ENCODE results near the gene IFIH1. TPM values are rescaled to one million over a fixed set of nuclear protein-coding genes. Genes with fewer than 3 reads are reported as not detected.

IFIH1 gene
- polyA plus RNA-seq, 3 donors, result 4.6 to 8.5 (median 6.0) TPM

DNA sequence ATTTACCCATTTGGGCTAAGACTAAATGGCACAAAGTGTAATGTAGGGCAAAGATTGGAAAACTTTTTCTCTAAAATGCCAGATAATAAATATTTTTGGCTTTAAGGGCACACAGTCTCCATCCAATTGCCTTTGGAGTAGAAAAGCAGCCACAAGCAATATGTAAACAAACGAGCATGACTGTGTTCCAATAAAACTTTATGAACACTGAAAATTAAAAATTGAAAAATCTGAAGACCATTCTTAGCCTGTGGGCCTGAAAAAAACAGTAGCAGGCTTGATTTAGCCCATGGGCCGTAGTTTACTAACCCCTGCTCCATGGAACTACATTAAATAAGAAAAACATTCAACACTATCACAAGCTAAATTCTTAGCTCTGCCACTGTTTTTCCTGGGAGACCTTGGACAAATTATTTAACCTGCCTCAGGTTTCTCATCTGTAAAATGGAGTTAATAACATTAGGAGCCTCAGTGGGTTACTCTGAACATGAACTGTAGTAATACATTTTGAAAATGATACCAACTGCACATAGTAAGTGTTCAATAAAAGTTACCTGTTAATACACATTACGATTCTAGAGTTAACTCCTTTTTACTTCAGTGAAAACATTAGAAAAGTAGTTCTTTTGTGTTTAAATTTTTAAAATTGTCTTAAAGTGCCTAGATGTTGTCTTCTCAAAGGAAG is 1.3 kb downstream of the IFIH1 start:
- WGBS, 3 donors, result 61 to 67% (median 62%) methylated on average over 3 of the region's 3 CpGs
- H3K27ac ChIP-seq (ENCODE audit: low read depth, low read length), result no peak overlapping the region

DNA sequence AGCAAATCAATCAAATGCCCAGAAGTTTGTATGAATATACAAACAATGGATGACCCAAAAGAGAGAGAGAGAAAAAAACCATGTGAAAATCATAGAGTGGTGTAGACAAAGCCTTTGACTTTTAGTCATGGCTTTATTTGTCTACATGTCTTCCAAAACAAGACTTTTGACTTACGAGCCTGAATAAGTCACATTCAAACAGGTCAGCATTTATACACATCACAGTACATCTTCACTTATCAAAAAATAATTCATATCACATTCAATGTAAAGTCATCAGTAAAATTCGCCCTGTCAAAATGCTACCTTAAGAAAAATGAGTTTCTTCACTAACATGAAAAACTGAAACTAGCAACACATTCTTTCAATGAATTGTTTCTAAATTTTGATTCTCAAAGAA is 1.9 kb downstream of the IFIH1 start:
- 84 to 88% (median 84%) methylated on average over 2 of the region's 2 CpGs for WGBS, 3 donors
- H3K27ac ChIP-seq (ENCODE audit: low read depth, low read length), result no peak overlapping the region

DNA sequence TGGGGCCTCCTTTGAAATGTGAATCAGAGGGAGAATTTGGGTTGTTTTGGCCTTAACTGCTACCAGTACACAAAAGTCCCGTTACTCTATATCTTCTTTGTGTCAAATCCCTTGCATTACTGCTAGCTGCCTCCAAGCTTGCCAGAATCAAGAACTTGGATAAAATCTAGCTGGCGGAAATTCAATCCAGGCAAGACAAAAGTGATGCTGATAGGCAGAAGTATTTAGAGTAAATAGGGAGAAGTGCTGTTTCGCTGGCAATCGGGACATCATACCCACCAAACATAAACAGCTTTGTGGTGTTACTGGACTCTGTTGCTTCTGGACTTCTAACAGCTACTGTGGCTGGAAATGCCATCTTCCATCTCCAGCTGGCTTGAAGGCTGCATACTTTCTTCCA is 2.5 kb downstream of the IFIH1 start:
- H3K27ac ChIP-seq (ENCODE audit: low read depth, low read length), result no peak overlapping the region
- 76 to 88% (median 88%) methylated on average over 4 of the region's 4 CpGs for WGBS, 3 donors

DNA sequence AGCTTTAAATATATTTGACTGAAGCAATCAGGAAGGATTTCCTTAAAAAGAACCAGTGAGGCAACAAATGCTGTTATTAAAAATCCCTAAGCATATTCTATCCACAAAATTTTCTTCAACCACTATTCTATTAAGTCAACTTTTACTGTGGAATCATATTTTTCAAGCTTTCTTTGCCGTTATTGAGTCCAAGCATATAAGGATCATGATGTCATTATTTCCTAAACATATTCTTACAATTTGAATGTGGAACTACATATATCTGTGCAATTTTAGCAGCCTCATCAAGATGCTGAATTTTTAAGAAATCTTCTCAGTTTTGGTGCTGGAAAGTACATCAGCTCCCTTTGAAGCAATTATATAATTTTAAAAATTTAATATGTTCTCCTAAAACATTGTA is 5.6 kb downstream of the IFIH1 start:
- 88 to 93% (median 89%) methylated on average over 1 of the region's 1 CpG for WGBS, 3 donors
- H3K27ac ChIP-seq (ENCODE audit: low read depth, low read length), result no peak overlapping the region

DNA sequence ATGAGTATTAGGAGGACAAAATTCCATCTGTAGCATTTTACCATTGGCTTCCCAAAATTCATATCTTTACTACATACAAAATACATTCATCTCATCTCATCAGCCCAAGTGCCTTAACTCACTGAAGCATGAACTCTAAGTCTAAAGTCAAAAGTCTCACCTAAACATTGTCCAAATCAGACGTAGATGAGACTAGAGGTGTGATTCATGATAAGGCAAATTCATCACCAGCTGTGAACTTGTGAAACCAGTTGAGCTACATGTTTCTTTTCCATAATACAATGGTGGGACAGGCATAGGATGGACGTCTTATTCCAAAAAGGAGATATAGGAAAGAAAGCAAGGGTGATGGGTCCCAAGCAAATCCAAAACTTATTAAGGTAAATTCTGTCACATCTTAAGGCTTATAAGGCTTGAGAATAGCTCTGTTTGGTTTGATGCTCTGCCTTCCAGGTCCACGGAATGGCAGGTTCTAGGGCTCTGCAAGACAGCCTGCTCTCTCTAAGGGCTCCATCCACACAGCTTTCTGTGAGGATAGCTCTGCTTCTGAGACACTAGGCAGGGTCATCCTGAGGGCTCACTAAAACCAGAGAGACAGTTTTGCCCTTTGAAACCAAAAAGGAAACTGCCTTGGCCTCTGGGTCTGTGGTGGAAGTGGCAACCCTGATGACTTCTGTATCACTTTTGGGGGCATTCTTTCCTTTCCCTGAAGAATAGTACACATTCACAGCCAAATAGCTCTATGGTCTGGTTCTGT is 9.6 kb downstream of the IFIH1 start:
- WGBS, 3 donors, result 73 to 92% (median 82%) methylated on average over 3 of the region's 3 CpGs
- H3K27ac ChIP-seq (ENCODE audit: low read depth, low read length), result no peak overlapping the region

DNA sequence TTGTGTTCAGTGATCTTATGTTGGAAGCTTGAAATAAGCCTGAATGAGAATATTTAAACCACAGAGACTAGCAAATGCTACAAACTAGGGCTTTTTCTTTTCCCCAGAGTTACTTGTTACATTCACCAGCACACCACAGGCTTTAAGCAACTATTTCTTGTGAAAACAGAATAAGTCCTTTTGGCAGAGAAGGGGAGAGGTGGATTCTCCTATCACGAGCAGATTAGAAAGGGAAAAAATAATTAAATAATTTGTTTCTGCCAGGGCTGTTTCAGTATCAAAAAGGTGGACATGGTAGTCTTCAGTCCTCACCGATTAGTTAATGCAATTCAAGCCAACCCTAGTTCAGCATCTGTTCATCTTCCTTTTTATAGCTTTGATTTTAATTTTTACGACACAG is 12.6 kb downstream of the IFIH1 start:
- H3K27ac ChIP-seq (ENCODE audit: low read depth, low read length), result no peak overlapping the region
- WGBS, 3 donors, result 86 to 92% (median 92%) methylated on average over 3 of the region's 3 CpGs

DNA sequence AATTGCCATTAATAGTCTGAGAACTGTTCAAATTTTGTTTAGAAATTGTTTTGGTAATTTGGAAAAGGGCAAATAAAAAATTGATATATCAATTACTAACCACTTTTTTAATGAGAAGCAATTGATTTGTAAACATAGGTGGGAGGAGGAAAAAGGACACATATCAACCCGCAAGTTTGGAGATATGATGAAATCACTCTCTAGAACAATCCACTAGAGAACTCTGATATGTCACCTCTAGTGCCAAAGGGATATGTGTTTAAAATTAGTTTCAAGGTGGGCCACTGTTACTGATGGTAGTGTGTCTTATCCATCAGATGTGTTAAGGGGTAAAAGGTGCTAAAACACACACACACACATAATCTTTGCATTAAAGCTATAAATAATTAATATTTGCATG is 16.6 kb downstream of the IFIH1 start:
- no peak overlapping the region for H3K27ac ChIP-seq (ENCODE audit: low read depth, low read length)
- 63 to 71% (median 63%) methylated on average over 1 of the region's 1 CpG for WGBS, 3 donors

DNA sequence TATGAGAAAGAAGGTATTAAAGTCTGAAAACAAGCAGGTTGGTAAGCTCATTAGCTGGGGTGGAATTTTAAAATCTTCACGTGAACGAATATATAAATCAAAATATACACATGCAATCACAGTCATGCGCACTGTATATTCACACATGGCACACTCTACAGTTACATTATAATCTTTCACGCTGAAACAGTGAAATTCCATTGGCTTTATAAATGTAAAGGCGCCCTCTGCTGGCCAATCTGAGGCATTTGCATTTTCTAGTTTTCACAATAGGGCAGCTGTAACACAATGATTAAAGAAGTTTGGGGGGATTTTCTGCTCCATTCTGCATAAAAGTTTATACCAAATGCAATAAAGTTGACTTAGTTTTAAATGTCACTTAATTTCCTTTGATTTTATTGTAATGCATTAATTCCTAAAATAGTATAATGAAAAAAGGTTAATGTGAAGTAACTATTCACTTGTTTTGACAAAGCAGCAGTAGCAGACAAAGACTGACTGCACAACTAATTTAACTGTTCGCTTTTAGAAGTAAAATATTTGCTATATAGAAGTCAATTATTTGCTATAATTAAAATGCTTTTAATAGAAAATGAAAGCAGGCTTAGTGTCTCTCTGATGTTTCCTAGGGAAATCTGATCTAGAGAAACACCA is 17.2 kb downstream of the IFIH1 start:
- no peak overlapping the region for H3K27ac ChIP-seq (ENCODE audit: low read depth, low read length)
- 7 to 11% (median 8%) methylated on average over 6 of the region's 6 CpGs for WGBS, 3 donors

DNA sequence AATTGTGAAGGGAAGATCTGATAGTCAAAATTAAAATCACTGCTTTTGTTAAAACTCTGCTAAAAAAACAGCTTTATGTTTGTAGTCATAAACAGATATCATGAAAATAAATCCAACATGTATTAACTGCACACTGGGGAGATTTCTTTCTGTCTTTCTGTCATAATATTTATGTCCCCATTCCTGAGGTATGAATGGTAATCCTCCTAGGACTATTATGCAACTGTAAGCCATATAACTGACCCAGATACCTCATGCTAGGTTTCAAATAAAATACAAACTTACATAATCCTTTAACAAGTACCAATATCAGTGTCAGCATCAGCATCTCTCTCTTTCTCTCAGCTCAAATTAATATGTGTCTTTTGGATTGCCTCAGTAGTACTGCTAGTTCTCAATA is 18.2 kb downstream of the IFIH1 start:
- H3K27ac ChIP-seq (ENCODE audit: low read depth, low read length), result no peak overlapping the region

DNA sequence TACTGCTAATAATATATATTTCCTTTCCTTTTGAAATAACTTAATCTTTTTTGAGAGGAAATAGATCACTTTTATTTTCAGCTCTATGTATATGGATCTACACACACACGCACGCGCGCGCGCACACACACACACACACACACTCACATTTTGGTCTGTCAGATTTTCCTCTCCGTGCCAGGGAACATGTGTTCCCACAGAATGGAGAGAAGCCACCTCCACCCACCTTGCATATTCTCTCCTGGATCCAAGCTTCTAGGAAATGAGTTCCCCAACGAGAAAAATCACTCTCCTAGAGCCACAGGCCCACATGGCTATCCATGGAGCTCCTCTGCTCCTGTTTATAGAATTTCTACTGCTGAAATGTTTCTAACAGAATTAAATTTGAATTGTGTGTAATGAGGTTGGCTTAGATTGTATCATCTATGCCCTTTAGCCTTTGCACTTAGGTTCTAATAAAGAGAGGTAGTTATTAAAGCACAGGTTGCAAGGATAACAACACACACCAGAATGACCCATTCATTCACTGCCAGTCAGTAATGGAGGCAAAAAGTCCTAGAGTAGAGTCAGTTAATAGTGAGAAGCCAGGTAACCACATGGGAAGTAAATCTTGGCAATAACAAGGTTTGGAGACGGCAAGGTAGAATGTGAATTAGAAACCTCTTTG is 19.7 kb downstream of the IFIH1 start:
- H3K27ac ChIP-seq (ENCODE audit: low read depth, low read length), result no peak overlapping the region
- 79 to 95% (median 89%) methylated on average over 9 of the region's 9 CpGs for WGBS, 3 donors

DNA sequence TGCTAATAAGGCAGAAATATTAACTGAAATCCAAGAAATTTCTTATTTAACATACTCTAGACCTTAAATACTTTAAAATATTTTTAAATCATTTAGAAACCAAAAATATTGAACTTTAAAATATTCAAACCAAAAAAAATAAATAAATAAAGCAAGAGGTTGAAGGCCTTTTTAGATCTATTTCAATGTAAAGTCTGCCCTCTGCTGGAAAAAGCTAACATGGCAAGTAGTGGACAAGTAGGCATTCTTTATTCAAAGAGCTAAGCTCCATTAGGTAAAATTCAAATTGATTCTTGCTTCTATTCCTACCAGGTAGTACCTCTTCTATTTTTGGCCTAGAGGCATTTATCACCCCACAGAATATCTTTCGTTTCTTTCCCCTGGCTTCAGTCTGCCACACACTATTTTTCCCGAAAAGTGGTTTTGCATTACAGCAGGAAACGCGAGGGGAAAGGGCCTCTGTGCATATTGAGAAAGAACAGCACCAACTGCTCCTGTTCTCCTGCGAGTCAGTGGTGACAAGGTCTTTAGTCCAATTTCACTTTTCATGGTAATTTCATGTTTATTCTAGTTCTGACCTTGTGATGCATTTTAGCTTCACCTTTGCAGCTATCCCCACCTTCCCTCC is 20.4 kb downstream of the IFIH1 start:
- no peak overlapping the region for H3K27ac ChIP-seq (ENCODE audit: low read depth, low read length)
- WGBS, 3 donors, result 41 to 62% (median 42%) methylated on average over 5 of the region's 5 CpGs

DNA sequence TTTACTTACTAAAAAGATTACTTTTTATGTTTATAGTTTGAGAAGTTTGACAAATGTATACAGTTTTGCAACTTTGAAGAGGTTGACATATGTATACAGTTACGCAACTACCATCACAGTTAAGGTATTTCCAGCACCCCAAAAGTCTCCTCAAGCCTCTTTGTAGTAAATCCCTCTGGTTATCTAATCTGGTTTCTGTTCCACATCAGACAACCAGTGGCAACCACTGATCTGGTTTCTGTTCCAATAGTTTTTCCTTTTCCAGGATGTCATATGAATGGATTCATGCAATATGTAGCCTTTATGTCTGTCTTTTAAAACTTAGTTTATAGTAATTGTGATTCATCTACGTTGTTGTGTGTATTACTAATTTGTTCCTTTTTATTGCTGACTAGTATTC is 23.5 kb downstream of the IFIH1 start:
- 90 to 93% (median 91%) methylated on average over 2 of the region's 2 CpGs for WGBS, 3 donors

DNA sequence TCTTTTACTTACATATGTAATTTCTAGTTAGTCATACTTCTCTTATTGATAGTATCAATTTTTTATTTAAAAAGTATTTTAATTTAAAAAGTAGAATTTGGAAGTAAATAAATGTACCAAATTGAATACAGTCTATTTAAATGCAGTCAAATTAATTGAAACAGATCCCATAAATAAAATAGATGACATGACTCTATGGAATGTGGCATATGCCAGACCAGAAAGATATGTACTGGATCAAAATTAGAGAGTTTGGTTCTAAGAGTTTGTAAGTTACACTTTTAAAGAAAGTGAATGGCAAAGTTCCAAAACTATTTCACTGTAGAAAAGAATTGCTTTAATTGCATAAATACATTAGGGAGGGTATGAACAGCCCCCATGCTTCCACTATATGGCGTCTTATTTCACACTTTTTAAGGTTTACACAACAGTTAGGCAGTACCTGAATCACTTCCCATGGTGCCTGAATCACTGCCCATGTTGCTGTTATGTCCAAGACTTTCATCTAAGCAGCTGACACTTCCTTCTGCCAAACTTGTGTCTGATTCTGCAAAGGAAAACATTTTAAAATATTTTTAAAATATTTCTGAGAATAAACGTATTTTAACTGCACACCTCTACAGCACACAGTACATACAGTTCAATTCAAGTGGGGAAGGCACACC is 25.2 kb downstream of the IFIH1 start:
- no peak overlapping the region for H3K27ac ChIP-seq (ENCODE audit: low read depth, low read length)
- WGBS, 3 donors, result 49 to 54% (median 50%) methylated on average over 2 of the region's 2 CpGs

More for the DNA sequence above, 23.5 kb downstream of the IFIH1 start:
- H3K27ac ChIP-seq (ENCODE audit: low read depth, low read length), result no peak overlapping the region

DNA sequence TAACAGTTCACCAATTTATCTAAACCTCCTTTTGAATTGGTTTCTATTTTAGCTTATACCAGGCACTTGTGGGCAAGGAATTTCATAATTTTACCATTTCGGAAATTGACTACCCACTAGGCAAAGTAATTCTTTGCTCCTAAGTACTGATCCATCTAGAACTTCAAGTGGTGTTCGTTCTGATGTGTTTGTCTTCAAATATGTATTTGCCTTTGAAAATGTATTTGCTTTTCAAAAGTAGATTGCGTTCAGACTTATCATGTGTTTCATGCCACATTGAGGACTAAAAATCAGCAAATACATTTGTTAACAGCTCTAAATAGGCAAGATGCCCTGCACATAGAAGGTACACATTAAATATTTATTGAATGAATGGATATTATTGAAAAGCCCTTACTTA is 26.7 kb downstream of the IFIH1 start:
- 43 to 89% (median 86%) methylated on average over 3 of the region's 3 CpGs for WGBS, 3 donors
- H3K27ac ChIP-seq (ENCODE audit: low read depth, low read length), result no peak overlapping the region

DNA sequence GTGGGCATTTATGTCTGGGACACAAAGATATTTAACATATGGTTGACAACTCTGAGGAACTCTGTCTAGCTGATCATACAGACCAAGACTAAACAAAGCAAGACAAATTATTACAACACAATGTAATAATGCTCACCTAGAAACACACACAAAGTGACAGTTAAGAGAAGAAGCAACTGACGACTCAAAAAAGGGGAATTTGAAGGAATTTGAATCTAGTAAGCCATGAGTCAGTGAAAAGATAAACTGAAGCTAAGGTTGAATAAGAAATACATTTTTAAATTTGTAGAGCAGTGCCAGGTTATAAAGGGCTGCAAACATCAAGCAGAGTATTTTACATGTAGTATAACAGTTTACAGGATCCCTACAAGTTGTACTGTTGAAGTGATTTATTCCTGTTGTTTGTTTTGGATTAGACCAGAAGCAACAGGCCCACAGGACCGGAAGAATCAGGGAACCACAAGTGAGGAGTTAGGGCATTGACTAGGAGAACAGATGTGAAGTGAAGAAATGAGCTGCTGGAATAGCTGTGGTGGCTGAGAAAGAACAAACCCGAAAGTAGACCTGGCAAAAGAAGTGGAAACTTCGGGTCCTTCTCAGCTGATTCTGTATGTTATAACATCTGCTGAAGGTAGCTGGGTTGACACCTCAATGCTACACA is 35.6 kb downstream of the IFIH1 start:
- H3K27ac ChIP-seq (ENCODE audit: low read depth, low read length), result no peak overlapping the region
- WGBS, 3 donors, result 71 to 86% (median 76%) methylated on average over 4 of the region's 4 CpGs

DNA sequence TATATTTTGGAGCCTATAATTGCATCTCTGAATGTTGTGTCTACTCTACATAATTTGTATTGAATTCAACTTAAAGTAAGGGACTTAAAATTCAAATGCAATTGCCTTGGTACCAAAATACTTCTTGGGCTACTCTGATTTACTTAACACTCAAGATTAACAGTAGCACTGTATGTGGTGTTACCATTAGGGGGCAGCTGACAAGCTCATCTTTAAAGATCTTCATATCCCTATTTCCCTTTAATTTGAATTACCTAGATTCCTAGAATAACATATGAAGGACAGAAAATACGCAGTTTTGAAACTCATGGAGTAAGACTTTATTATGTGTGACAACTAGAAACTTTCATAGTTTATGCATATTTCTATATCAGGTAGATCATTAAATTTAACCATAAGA is 37.8 kb downstream of the IFIH1 start:
- 93 to 98% (median 97%) methylated on average over 1 of the region's 1 CpG for WGBS, 3 donors

DNA sequence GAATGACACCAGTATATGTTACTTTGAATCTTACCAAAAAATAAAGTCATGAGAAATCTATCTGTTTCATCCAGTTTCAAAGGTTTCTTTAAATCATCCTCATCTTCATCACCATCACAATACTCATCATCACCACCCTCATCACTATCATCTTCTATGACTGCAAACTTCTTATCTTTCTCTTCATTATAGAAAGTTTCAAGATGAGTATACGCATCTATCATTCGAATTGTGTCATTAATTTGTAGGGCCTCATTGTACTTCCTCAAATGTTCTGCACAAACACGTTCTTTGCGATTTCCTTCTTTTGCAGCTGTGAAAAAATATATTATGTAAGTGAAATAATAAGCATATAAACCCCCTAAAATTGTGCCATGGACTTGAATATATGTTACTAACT is 41.1 kb downstream of the IFIH1 start:
- 56 to 89% (median 75%) methylated on average over 4 of the region's 4 CpGs for WGBS, 3 donors

More for the DNA sequence above, 37.8 kb downstream of the IFIH1 start:
- H3K27ac ChIP-seq (ENCODE audit: low read depth, low read length), result no peak overlapping the region

DNA sequence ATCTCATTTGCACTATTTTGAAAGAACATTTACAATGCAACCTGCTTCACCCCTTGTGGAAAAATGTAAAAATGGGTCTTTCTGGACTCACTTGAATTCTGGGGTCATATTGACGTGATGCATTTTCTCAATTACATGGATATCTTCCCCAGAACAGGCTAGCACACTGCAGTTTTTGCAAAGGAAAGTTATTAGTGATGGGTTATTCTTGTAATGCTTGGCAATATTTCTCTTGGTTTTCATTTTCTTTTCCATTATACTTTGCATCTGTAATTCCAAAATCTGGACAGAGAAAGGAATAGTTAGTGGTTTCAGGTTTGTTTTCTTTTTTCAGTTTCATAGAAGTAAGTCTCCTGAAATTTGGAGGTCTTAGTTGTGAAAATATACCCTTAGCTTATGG is 50.5 kb downstream of the IFIH1 start:
- 90 to 100% (median 100%) methylated on average over 1 of the region's 1 CpG for WGBS, 3 donors
- no peak overlapping the region for H3K27ac ChIP-seq (ENCODE audit: low read depth, low read length)

More for the DNA sequence above, 41.1 kb downstream of the IFIH1 start:
- no peak overlapping the region for H3K27ac ChIP-seq (ENCODE audit: low read depth, low read length)

Data from adipose tissue (tissue), 3 donors.